SK-N-SH (cell line): ENCODE results near the gene FXYD2.

Experiments
- ELF1 ChIP-seq: IDR thresholded peaks from 2 replicates; pipeline ENCODE4 v1.4.0; 2012
- EP300 ChIP-seq, 2 experiments: IDR thresholded peaks; 2 replicates each; pipeline versions ENCODE4 v1.4.0 to v1.6.1; 2012; ENCODE audit warnings: borderline replicate concordance in 1 of 2, low read depth in 1 of 2, low read length in 1 of 2
- EZH2phosphoT487 ChIP-seq: fragments of 200-600 bp; sonication (generic); IDR thresholded peaks from 2 replicates; pipeline ENCODE4 v1.6.1; 2017; ENCODE audit warnings: low read depth, mixed run types, mild to moderate bottlenecking, antibody characterized with exemption, moderate library complexity, borderline replicate concordance
- NRF1 ChIP-seq: IDR thresholded peaks from 2 replicates; pipeline ENCODE4 v1.6.1; 2012; ENCODE audit warnings: low read depth, mild to moderate bottlenecking, low read length
- POLR2AphosphoS5 ChIP-seq: IDR thresholded peaks from 2 replicates; pipeline ENCODE4 v1.6.1; 2012; ENCODE audit warnings: low read depth, low read length
- RAD21 ChIP-seq: IDR thresholded peaks from 2 replicates; pipeline ENCODE4 v1.6.1; 2012; ENCODE audit warnings: mild to moderate bottlenecking, low read length
- RXRA ChIP-seq: IDR thresholded peaks from 2 replicates; pipeline ENCODE4 v1.4.0; 2012; ENCODE audit warnings: low read depth, mild to moderate bottlenecking, borderline replicate concordance
- YY1 ChIP-seq: IDR thresholded peaks from 2 replicates; pipeline ENCODE4 v1.4.0; 2012; ENCODE audit warnings: low read depth, mild to moderate bottlenecking
- TF ChIP-seq, protein P1 (sequence below): fragments of 150-350 bp; IDR thresholded peaks from 2 replicates; pipeline ENCODE4 v1.6.1; 2017; ENCODE audit warnings: antibody characterized with exemption, low read length, low read depth, borderline replicate concordance
- TF ChIP-seq, protein P2 (sequence below): fragments of 200-600 bp; sonication (generic); IDR thresholded peaks from 2 replicates; pipeline ENCODE4 v1.6.1; 2017; ENCODE audit warnings: antibody characterized with exemption, mild to moderate bottlenecking, moderate library complexity

- TF ChIP-seq YY1 (no peak), EP300 (IDR thresholded peaks at IDR 0.05; ENCODE audit: borderline replicate concordance in 1 of 2, low read depth in 1 of 2, low read length in 1 of 2) (no peak), POLR2AphosphoS5 (no peak), ELF1 (no peak), RAD21 (no peak), RXRA (no peak), NRF1 (no peak), EZH2phosphoT487 (no peak)
- TF ChIP-seq, protein P1, sequence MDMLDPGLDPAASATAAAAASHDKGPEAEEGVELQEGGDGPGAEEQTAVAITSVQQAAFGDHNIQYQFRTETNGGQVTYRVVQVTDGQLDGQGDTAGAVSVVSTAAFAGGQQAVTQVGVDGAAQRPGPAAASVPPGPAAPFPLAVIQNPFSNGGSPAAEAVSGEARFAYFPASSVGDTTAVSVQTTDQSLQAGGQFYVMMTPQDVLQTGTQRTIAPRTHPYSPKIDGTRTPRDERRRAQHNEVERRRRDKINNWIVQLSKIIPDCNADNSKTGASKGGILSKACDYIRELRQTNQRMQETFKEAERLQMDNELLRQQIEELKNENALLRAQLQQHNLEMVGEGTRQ: no peak
- TF ChIP-seq, protein P2, sequence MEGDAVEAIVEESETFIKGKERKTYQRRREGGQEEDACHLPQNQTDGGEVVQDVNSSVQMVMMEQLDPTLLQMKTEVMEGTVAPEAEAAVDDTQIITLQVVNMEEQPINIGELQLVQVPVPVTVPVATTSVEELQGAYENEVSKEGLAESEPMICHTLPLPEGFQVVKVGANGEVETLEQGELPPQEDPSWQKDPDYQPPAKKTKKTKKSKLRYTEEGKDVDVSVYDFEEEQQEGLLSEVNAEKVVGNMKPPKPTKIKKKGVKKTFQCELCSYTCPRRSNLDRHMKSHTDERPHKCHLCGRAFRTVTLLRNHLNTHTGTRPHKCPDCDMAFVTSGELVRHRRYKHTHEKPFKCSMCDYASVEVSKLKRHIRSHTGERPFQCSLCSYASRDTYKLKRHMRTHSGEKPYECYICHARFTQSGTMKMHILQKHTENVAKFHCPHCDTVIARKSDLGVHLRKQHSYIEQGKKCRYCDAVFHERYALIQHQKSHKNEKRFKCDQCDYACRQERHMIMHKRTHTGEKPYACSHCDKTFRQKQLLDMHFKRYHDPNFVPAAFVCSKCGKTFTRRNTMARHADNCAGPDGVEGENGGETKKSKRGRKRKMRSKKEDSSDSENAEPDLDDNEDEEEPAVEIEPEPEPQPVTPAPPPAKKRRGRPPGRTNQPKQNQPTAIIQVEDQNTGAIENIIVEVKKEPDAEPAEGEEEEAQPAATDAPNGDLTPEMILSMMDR: no peak
Measured at GRCh38 chr11:117830674-117831351, 6.3 kb upstream of the FXYD2 start.
